Measurements from ENCODE around the gene GDPD5. TPM values are rescaled to one million over a fixed set of nuclear protein-coding genes. Genes with fewer than 3 reads are reported as not detected.

GDPD5 gene
- total and polyA plus RNA-seq, 9 of the 15 experiments (the other 6 are each of a cell fraction or from before 2014, with no cell fraction given): 0.32 to 27.3 (median 8.0) TPM

DNA sequence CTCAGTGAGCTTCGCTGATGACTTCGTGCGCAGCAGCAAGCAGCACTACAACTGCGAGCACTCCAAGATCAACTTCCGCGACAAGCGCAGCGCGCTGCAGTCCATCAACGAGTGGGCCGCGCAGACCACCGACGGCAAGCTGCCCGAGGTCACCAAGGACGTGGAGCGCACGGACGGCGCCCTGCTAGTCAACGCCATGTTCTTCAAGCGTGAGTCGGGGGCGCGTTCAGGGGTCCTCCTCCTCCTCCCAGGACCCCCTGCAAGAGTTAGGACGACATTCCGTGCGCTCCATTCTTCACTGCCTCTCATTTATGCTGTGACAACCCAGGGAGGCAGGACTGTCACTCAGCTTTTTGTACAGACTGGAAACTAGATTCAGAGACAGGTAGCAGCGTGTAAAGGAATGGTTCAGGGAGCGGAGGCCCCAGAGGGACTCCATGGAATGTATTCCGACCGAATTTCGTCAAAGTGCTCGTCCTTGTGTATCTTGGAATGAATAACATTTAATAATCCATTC lies 41.1 kb upstream of the GDPD5 start:
- CTCF ChIA-PET (ENCODE audit: low intra/inter-chr PET ratio): no interaction called here
- Histone ChIP-seq H3K36me3 (ENCODE audit: control insufficient read depth, insufficient read depth, low read length) (peaks cover 77% of the 10 kb centered on the region), H4K20me1 (replicated peaks; ENCODE audit: control insufficient read depth, insufficient read depth, low read length) (no peaks in the 10 kb centered on the region), H3K27me3 (ENCODE audit: control insufficient read depth in 2 of 2, insufficient read depth in 2 of 2, low read length in 2 of 2) (no peaks in the 10 kb centered on the region), H3K4me1 (replicated peaks in 1 of 2; ENCODE audit: control insufficient read depth in 2 of 2, insufficient read depth in 2 of 2, low read length in 2 of 2) (peaks cover 17 to 40% of the 10 kb centered on the region in 2 experiments; a peak in 4 of 5 replicates), H3K79me2 (ENCODE audit: control insufficient read depth, insufficient read depth, low read length) (peaks cover 41% of the 10 kb centered on the region), H3K9me1 (ENCODE audit: control insufficient read depth, insufficient read depth, low read length) (peaks cover 4% of the 10 kb centered on the region), H2AFZ (ENCODE audit: low read depth, low read length) (no peak overlapping the region), H3K9me3 (replicated peaks; ENCODE audit: control insufficient read depth, insufficient read depth, low read depth, low read length) (no peaks in the 10 kb centered on the region), H3K4me3 (no peak overlapping the region), H3K4me2 (ENCODE audit: insufficient read depth, low read length) (no peak overlapping the region), H3K9ac (ENCODE audit: insufficient read depth in 1 of 2, low read depth in 2 of 2, low read length in 2 of 2) (no peak overlapping the region), H3K27ac (ENCODE audit: extremely low read depth, low read depth, low read length) (no peak overlapping the region)
- intact Hi-C loops (cut with micrococcal nuclease) (no loop called here), in situ Hi-C loops (cut with MboI) (no loop called here)
- DNase-seq (ENCODE audit: extremely low read depth in 1 of 4, low spot score in 3 of 4): no peak
- no peak for ATAC-seq
- FAIRE-seq: no peak
- POLR2A ChIA-PET: interaction anchor here (0.6 to 10.5 kb wide), 5 partner anchors 6 to 875 kb away, joined by 3 to 115 read pairs (median 3); no protein-coding TSS in a partner anchor
- WGBS (ENCODE audit: insufficient coverage, low coverage, missing lambda C conversion rate): 96% methylated on average over 15 of the region's 34 CpGs
- no TSS peak for BruUV-seq (replicated peaks)
- TF ChIP-seq YBX1 (IDR thresholded peaks at IDR 0.05): no peak
- TF ChIP-seq TEAD4 (IDR thresholded peaks at IDR 0.05; ENCODE audit: low read length): no peak
- TF ChIP-seq TEAD4 (CRISPR knock-in tag; IDR thresholded peaks at IDR 0.05; ENCODE audit: borderline replicate concordance): no peak
- no peak for TF ChIP-seq HDAC2 (IDR thresholded peaks at IDR 0.05)
- TF ChIP-seq ZC3H4 (CRISPR knock-in tag; IDR thresholded peaks at IDR 0.05; ENCODE audit: borderline replicate concordance): peak; percentile 48; the same call in 1 of the 2 replicates
- TF ChIP-seq POLR2A (conservative IDR thresholded peaks at IDR 0.05): no peak
- no peak for TF ChIP-seq CTBP1 (IDR thresholded peaks at IDR 0.05; ENCODE audit: borderline replicate concordance)
- TF ChIP-seq RBFOX2 (IDR thresholded peaks at IDR 0.05; ENCODE audit: low read depth, low read length): peak; percentile 38
- no peak for TF ChIP-seq RBM39 (optimal IDR thresholded peaks at IDR 0.05; ENCODE audit: low read depth, low read length)
- TF ChIP-seq ZSCAN32 (CRISPR knock-in tag; IDR thresholded peaks at IDR 0.05): no peak
- TF ChIP-seq, protein P1, sequence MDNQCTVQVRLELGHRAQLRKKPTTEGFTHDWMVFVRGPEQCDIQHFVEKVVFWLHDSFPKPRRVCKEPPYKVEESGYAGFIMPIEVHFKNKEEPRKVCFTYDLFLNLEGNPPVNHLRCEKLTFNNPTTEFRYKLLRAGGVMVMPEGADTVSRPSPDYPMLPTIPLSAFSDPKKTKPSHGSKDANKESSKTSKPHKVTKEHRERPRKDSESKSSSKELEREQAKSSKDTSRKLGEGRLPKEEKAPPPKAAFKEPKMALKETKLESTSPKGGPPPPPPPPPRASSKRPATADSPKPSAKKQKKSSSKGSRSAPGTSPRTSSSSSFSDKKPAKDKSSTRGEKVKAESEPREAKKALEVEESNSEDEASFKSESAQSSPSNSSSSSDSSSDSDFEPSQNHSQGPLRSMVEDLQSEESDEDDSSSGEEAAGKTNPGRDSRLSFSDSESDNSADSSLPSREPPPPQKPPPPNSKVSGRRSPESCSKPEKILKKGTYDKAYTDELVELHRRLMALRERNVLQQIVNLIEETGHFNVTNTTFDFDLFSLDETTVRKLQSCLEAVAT (IDR thresholded peaks at IDR 0.05): peak in 1 of 2 experiments; percentile 66; a peak in 1 of 4 replicates
- no peak for TF ChIP-seq ATF6 (CRISPR knock-in tag; IDR thresholded peaks at IDR 0.05)
- TF ChIP-seq CBX3 (IDR thresholded peaks at IDR 0.05; ENCODE audit: borderline replicate concordance in 1 of 2, low read length in 2 of 2): no peak
- TF ChIP-seq ZNF584 (CRISPR knock-in tag; IDR thresholded peaks at IDR 0.05; ENCODE audit: low read depth): no peak
- TF ChIP-seq NR3C1 (CRISPR knock-in tag; IDR thresholded peaks at IDR 0.05): no peak
- no peak for TF ChIP-seq HDGF (IDR thresholded peaks at IDR 0.05)
- TF ChIP-seq TAF9B (IDR thresholded peaks at IDR 0.05; ENCODE audit: partially characterized antibody): no peak
- TF ChIP-seq BRD9 (IDR thresholded peaks at IDR 0.05; ENCODE audit: low read depth, partially characterized antibody): no peak
- no peak for TF ChIP-seq NR2C2 (CRISPR knock-in tag; IDR thresholded peaks at IDR 0.05)
- no peak for TF ChIP-seq NR2C2 (tag; IDR thresholded peaks at IDR 0.05)
- no peak for TF ChIP-seq ZNF354B (CRISPR knock-in tag; IDR thresholded peaks at IDR 0.05)
- no peak for TF ChIP-seq ZNF780A (CRISPR knock-in tag; IDR thresholded peaks at IDR 0.05)
- no peak for TF ChIP-seq GATAD2A (IDR thresholded peaks at IDR 0.05)
